ENCODE results near the gene TRAF2.
"Not testable (repeated sequence)": the region's sequence is repeated elsewhere in the genome, so short reads cannot be mapped to it uniquely, and the experiment has no call there.

Gene TRAF2

GRCh38 chr9:136857581-136858412, 28.5 kb upstream of the TRAF2 start:
- DNase-seq (ENCODE audit: low read depth) = no peak

GRCh38 chr9:136858452-136858843, 27.9 kb upstream of the TRAF2 start:
- DNase-seq (ENCODE audit: low read depth) = no peak

- DNase-seq (ENCODE audit: low read depth) = peak; percentile 30
Observed at GRCh38 chr9:136858844-136859757, 27.2 kb upstream of the TRAF2 start.

GRCh38 chr9:136860529-136860928, 25.8 kb upstream of the TRAF2 start:
- DNase-seq (ENCODE audit: low read depth) = no peak

- no peak for DNase-seq (ENCODE audit: low read depth)
Observed at GRCh38 chr9:136860933-136861873, 25.1 kb upstream of the TRAF2 start.

GRCh38 chr9:136861874-136862457, 24.4 kb upstream of the TRAF2 start:
- DNase-seq (ENCODE audit: low read depth) = no peak

GRCh38 chr9:136862849-136863622, 23.3 kb upstream of the TRAF2 start:
- no peak for DNase-seq (ENCODE audit: low read depth)

GRCh38 chr9:136863623-136864273, 22.6 kb upstream of the TRAF2 start:
- no peak for DNase-seq (ENCODE audit: low read depth)

- no peak for DNase-seq (ENCODE audit: low read depth)
Observed at GRCh38 chr9:136865041-136865767, 21.1 kb upstream of the TRAF2 start.

GRCh38 chr9:136865768-136866103, 20.6 kb upstream of the TRAF2 start:
- no peak for DNase-seq (ENCODE audit: low read depth)

- DNase-seq (ENCODE audit: low read depth) = not testable (repeated sequence)
Observed at GRCh38 chr9:136866898-136867421, 19.4 kb upstream of the TRAF2 start.

- no peak for DNase-seq (ENCODE audit: low read depth)
Observed at GRCh38 chr9:136867480-136867879, 18.8 kb upstream of the TRAF2 start.

GRCh38 chr9:136867917-136868316, 18.4 kb upstream of the TRAF2 start:
- DNase-seq (ENCODE audit: low read depth) = no peak

- no peak for DNase-seq (ENCODE audit: low read depth)
Observed at GRCh38 chr9:136868644-136869043, 17.7 kb upstream of the TRAF2 start.

- DNase-seq (ENCODE audit: low read depth) = not testable (repeated sequence)
Observed at GRCh38 chr9:136869611-136870010, 16.7 kb upstream of the TRAF2 start.

- no peak for DNase-seq (ENCODE audit: low read depth)
Observed at GRCh38 chr9:136875155-136875554, 11.2 kb upstream of the TRAF2 start.

GRCh38 chr9:136876476-136876875, 9.8 kb upstream of the TRAF2 start:
- no peak for DNase-seq (ENCODE audit: low read depth)

GRCh38 chr9:136880651-136881050, 5.7 kb upstream of the TRAF2 start:
- DNase-seq (ENCODE audit: low read depth) = no peak

GRCh38 chr9:136881691-136882108, 4.6 kb upstream of the TRAF2 start:
- DNase-seq (ENCODE audit: low read depth) = peak; percentile 57
